PC-9 (cell line): ENCODE results near the gene SUSD1. TPM values are rescaled to one million over a fixed set of nuclear protein-coding genes. Genes with fewer than 3 reads are reported as not detected.
A peak's percentile ranks its signal among the peaks of the same experiment; 100 is the strongest.

Experiments used
- BruUV-seq: library from RNA; stranded (reverse); fragments of 400-500 nt; replicated peaks from 2 replicates; lab custom pipeline; 2021; lab: Mats Ljungman, UMichigan
- CTCF ChIA-PET: fragments of 300-600 bp; sonication (Branson Sonifier 250); formaldehyde crosslinking; loops from one replicate; lab custom pipeline; 2022; ENCODE audit warnings: antibody characterized with exemption; lab: Charles Lee
- POLR2A ChIA-PET: fragments of 300-600 bp; sonication (Branson Sonifier 250); formaldehyde crosslinking; loops from one replicate; lab custom pipeline; 2022; ENCODE audit warnings: antibody characterized with exemption; ENCODE audit not compliant: unreplicated experiment; lab: Charles Lee
- DNase-seq, 2 experiments: peaks; one replicate each; pipeline versions ENCODE4 v3.0.0 to v3.0.0-alpha.2; 2015 to 2022; ENCODE audit warnings: mixed read lengths in 1 of 2
- H2AFZ ChIP-seq: fragments of 200-600 bp; sonication (generic); 2 replicates; pipeline ENCODE4 v1.8.1; 2017; ENCODE audit warnings: antibody characterized with exemption
- H3F3A ChIP-seq: fragments of 200-600 bp; sonication (generic); 2 replicates; pipeline ENCODE4 v1.8.1; 2017; ENCODE audit warnings: antibody characterized with exemption, mild to moderate bottlenecking, low read depth; ENCODE audit not compliant: insufficient read depth
- H3K27ac ChIP-seq: fragments of 200-600 bp; sonication (generic); 2 replicates; pipeline ENCODE4 v1.6.1; 2016; ENCODE audit warnings: mixed run types
- H3K27me3 ChIP-seq: fragments of 200-600 bp; sonication (generic); 2 replicates; pipeline ENCODE4 v1.6.1; 2016; ENCODE audit warnings: low read depth, mixed run types; ENCODE audit not compliant: insufficient read depth
- H3K36me3 ChIP-seq: fragments of 200-600 bp; sonication (generic); 2 replicates; pipeline ENCODE4 v1.6.1; 2016; ENCODE audit warnings: low read depth, mixed run types
- H3K4me1 ChIP-seq: fragments of 200-600 bp; sonication (generic); replicated peaks from 2 replicates; pipeline ENCODE4 v1.6.1; 2016; ENCODE audit warnings: mixed run types; ENCODE audit not compliant: insufficient read depth
- H3K4me2 ChIP-seq: fragments of 200-600 bp; sonication (generic); 2 replicates; pipeline ENCODE4 v1.6.1; 2017; ENCODE audit warnings: mixed run types
- H3K4me3 ChIP-seq: fragments of 200-600 bp; sonication (generic); 2 replicates; pipeline ENCODE4 v1.6.1; 2016; ENCODE audit warnings: mixed run types
- H3K79me2 ChIP-seq: fragments of 200-600 bp; sonication (generic); 2 replicates; pipeline ENCODE4 v1.6.1; 2017; ENCODE audit warnings: low read depth, mixed run types
- H3K9me2 ChIP-seq: fragments of 200-600 bp; sonication (generic); 2 replicates; pipeline ENCODE4 v1.8.1; 2017; ENCODE audit warnings: mild to moderate bottlenecking; ENCODE audit not compliant: insufficient read depth
- H3K9me3 ChIP-seq: fragments of 200-600 bp; sonication (generic); 2 replicates; pipeline ENCODE4 v1.8.1; 2016; ENCODE audit warnings: low read depth; ENCODE audit not compliant: insufficient read depth
- H4K20me1 ChIP-seq: fragments of 200-600 bp; sonication (generic); 2 replicates; pipeline ENCODE4 v1.8.1; 2017; ENCODE audit not compliant: insufficient read depth
- CTCF ChIP-seq: fragments of 200-600 bp; sonication (generic); conservative IDR thresholded peaks from 2 replicates; pipeline ENCODE4 v1.6.1; 2017; ENCODE audit warnings: mixed run types, antibody characterized with exemption, mild to moderate bottlenecking, moderate library complexity
- EZH2 ChIP-seq: fragments of 200-600 bp; sonication (generic); IDR thresholded peaks from 2 replicates; pipeline ENCODE4 v1.8.0; 2017; ENCODE audit warnings: antibody characterized with exemption, low read depth
- intact Hi-C: fragments of 100-400 bp; cut with micrococcal nuclease; formaldehyde crosslinking; loops from one replicate; pipeline ENCODE4 v1.10.0; 2022; ENCODE audit not compliant: unreplicated experiment
- total RNA-seq: library from RNA; stranded (reverse); gene quantifications from 2 replicates; pipeline ENCODE4 v1.2.3, GENCODE V29; 2021

Gene SUSD1
- total RNA-seq, 1 experiment from 2014 or later, result 23.2 TPM

- intact Hi-C loops, result no loop called here
- ChIA-PET CTCF (no interaction called here), POLR2A (interaction anchor here (0.7 kb wide), 1 partner anchor 1358 kb away, joined by 4 read pairs; no protein-coding TSS in a partner anchor)
- Histone ChIP-seq H3K9me2 (no peaks in the 10 kb centered on the region), H3K4me1 (peaks cover 55% of the 10 kb centered on the region), H3K36me3 (0 out of 2 replicates have a peak, but pooled peaks cover 4% of the 10 kb centered on the region), H3K9me3 (no peaks in the 10 kb centered on the region), H3F3A (peaks cover 39% of the 10 kb centered on the region), H3K27me3 (no peaks in the 10 kb centered on the region), H3K79me2 (no peaks in the 10 kb centered on the region), H3K27ac (peak overlapping the region; percentile 82), H3K4me3 (no peak overlapping the region), H2AFZ (no peak overlapping the region), H4K20me1 (no peaks in the 10 kb centered on the region), H3K4me2 (peak overlapping the region; percentile 50)
- TF ChIP-seq CTCF, result no peak
- no peak for TF ChIP-seq EZH2
- peak; percentile 30 to 84 for DNase-seq
- no TSS peak for BruUV-seq
Observed at GRCh38 chr9:112145886-112146285, 29.2 kb downstream of the SUSD1 start.

GRCh38 chr9:112144807-112145206 lies 30.3 kb downstream of the SUSD1 start:
- Histone ChIP-seq H3K9me2 (no peaks in the 10 kb centered on the region), H3K4me2 (no peak overlapping the region), H3K27ac (peak overlapping the region; percentile 20; the same call in 1 of the 2 replicates), H3K4me3 (no peak overlapping the region), H3K36me3 (0 out of 2 replicates have a peak, but pooled peaks cover 4% of the 10 kb centered on the region), H4K20me1 (no peaks in the 10 kb centered on the region), H3K4me1 (peaks cover 60% of the 10 kb centered on the region), H3K9me3 (no peaks in the 10 kb centered on the region), H3F3A (peaks cover 43% of the 10 kb centered on the region), H3K79me2 (no peaks in the 10 kb centered on the region), H2AFZ (no peak overlapping the region), H3K27me3 (no peaks in the 10 kb centered on the region)
- TF ChIP-seq EZH2, result no peak
- no peak for TF ChIP-seq CTCF
- intact Hi-C loops, result no loop called here
- CTCF ChIA-PET, result no interaction called here
- POLR2A ChIA-PET, result no interaction called here
- no peak for DNase-seq
- no TSS peak for BruUV-seq

DNA sequence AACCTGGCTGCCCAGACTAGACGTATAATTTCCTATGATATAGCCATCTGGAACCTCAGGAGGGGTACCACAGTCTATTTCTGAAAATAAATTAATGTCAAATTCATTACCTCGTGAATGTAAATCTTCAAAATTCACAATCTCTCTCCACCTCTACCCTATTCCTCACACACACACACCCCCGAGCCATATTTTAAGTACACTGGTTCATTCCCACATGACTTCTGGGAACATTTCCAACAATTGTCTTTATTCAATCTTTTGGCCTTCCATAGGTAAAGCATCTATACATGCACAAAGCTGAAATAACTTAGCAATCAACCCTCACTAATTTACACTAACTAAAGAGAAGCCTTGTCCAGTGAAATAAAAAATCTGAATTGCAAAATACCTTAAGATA lies 32.7 kb downstream of the SUSD1 start:
- H3K36me3 ChIP-seq, result 0 out of 2 replicates have a peak, but pooled peaks cover 4% of the 10 kb centered on the region
- no peaks in the 10 kb centered on the region for H3K9me2 ChIP-seq
- ChIA-PET CTCF (no interaction called here), POLR2A (interaction anchor here (0.7 kb wide), 1 partner anchor 509 kb away, joined by 5 read pairs; no protein-coding TSS in a partner anchor)
- no peak overlapping the region for H3K27ac ChIP-seq
- no peak for DNase-seq
- peaks cover 50% of the 10 kb centered on the region for H3K4me1 ChIP-seq
- no peaks in the 10 kb centered on the region for H4K20me1 ChIP-seq
- H3K9me3 ChIP-seq, result no peaks in the 10 kb centered on the region
- H3F3A ChIP-seq, result peaks cover 38% of the 10 kb centered on the region
- no peak overlapping the region for H3K4me2 ChIP-seq
- H3K4me3 ChIP-seq, result no peak overlapping the region
- no peaks in the 10 kb centered on the region for H3K79me2 ChIP-seq
- intact Hi-C loops, result no loop called here
- H3K27me3 ChIP-seq, result no peaks in the 10 kb centered on the region
- TF ChIP-seq CTCF (no peak), EZH2 (no peak)
- no peak overlapping the region for H2AFZ ChIP-seq
- no TSS peak for BruUV-seq
